Measurements from ENCODE around the gene DDX17. TPM values are rescaled to one million over a fixed set of nuclear protein-coding genes. Genes with fewer than 3 reads are reported as not detected.

Gene DDX17
- total RNA-seq, 1 donor = 496 TPM

DNA sequence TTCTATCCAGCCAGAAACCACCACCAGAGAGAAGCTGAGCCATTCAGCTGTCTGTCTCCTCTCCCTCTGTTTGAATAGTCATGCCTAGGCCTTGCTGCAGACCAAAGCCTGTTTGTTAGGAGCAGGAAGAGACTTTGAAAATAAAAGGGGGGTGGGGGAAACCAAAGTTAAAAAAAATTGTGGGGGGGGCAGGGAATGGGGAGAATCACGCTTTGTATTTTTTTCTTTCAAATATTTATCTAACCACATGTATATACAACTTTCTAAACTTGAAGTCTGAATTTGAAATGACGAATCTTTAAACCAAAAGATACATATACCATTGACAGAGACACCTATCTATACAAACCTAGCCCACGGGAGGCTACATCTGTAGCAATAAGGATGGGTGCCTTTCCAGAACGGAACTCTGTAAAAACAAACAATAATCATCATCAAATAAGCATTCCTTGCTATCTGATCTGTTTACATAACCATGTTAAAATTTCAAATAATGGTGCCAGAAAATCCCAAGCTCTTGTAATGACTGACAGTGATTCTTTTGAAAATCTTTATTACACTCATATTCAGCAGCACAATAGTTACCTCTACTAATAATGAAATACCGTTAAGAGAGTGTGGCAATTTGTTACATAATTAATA, 14.3 kb downstream of the DDX17 start:
- Histone ChIP-seq H3K27me3 (ENCODE audit: insufficient read depth, low read length) (no peaks in the 10 kb centered on the region), H3K79me2 (ENCODE audit: insufficient read depth, low read length) (peaks cover 56% of the 10 kb centered on the region), H3K4me2 (ENCODE audit: insufficient read depth, low read length) (no peak overlapping the region), H3K27ac (ENCODE audit: low read depth, low read length) (peak overlapping the region; percentile 17), H3K9me3 (ENCODE audit: low read depth, low read length) (no peaks in the 10 kb centered on the region), H3K4me1 (ENCODE audit: insufficient read depth, low read length) (peaks cover 52% of the 10 kb centered on the region), H3K36me3 (ENCODE audit: insufficient read depth, low read length) (peaks cover 93% of the 10 kb centered on the region), H3K4me3 (ENCODE audit: insufficient read depth, low read length) (no peak overlapping the region), H4K20me1 (ENCODE audit: insufficient read depth, low read length) (peaks cover 59% of the 10 kb centered on the region), H2AFZ (ENCODE audit: low read length) (no peak overlapping the region)
- DNase-seq (ENCODE audit: insufficient read length, low spot score, missing footprints) = no peak
- TF ChIP-seq, protein P1, sequence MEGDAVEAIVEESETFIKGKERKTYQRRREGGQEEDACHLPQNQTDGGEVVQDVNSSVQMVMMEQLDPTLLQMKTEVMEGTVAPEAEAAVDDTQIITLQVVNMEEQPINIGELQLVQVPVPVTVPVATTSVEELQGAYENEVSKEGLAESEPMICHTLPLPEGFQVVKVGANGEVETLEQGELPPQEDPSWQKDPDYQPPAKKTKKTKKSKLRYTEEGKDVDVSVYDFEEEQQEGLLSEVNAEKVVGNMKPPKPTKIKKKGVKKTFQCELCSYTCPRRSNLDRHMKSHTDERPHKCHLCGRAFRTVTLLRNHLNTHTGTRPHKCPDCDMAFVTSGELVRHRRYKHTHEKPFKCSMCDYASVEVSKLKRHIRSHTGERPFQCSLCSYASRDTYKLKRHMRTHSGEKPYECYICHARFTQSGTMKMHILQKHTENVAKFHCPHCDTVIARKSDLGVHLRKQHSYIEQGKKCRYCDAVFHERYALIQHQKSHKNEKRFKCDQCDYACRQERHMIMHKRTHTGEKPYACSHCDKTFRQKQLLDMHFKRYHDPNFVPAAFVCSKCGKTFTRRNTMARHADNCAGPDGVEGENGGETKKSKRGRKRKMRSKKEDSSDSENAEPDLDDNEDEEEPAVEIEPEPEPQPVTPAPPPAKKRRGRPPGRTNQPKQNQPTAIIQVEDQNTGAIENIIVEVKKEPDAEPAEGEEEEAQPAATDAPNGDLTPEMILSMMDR (IDR thresholded peaks at IDR 0.05; ENCODE audit: extremely low read depth, low read depth, low read length) = no peak

DNA sequence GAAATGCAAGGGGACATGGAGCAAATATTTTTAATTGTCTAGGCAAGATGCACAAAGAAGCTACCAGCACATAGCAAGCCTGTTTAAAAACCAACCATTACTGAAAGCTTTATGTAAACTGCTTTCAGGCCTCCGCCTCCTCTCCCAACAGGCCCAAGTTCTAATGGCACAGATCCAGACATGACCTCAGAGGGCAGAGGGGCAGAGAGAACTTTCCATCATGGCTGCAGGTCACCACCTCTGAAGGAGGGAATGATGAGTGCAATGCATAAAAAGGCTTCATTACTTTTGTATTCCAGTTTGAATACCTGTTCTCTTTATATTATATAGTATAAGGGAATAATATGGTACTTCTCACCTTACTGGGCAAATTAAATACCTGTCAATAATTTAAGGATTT, 15.2 kb downstream of the DDX17 start:
- TF ChIP-seq, protein P1 (IDR thresholded peaks at IDR 0.05; ENCODE audit: extremely low read depth, low read depth, low read length) = no peak
- H3K4me2 ChIP-seq (ENCODE audit: insufficient read depth, low read length) = no peak overlapping the region
- no peak overlapping the region for H2AFZ ChIP-seq (ENCODE audit: low read length)
- H3K27me3 ChIP-seq (ENCODE audit: insufficient read depth, low read length) = no peaks in the 10 kb centered on the region
- H3K4me1 ChIP-seq (ENCODE audit: insufficient read depth, low read length) = peaks cover 51% of the 10 kb centered on the region
- DNase-seq (ENCODE audit: insufficient read length, low spot score, missing footprints) = no peak
- H3K4me3 ChIP-seq (ENCODE audit: insufficient read depth, low read length) = no peak overlapping the region
- peaks cover 53% of the 10 kb centered on the region for H4K20me1 ChIP-seq (ENCODE audit: insufficient read depth, low read length)
- peaks cover 52% of the 10 kb centered on the region for H3K79me2 ChIP-seq (ENCODE audit: insufficient read depth, low read length)
- H3K36me3 ChIP-seq (ENCODE audit: insufficient read depth, low read length) = peaks cover 93% of the 10 kb centered on the region
- H3K9me3 ChIP-seq (ENCODE audit: low read depth, low read length) = no peaks in the 10 kb centered on the region
- peak overlapping the region; percentile 55 for H3K27ac ChIP-seq (ENCODE audit: low read depth, low read length)

DNA sequence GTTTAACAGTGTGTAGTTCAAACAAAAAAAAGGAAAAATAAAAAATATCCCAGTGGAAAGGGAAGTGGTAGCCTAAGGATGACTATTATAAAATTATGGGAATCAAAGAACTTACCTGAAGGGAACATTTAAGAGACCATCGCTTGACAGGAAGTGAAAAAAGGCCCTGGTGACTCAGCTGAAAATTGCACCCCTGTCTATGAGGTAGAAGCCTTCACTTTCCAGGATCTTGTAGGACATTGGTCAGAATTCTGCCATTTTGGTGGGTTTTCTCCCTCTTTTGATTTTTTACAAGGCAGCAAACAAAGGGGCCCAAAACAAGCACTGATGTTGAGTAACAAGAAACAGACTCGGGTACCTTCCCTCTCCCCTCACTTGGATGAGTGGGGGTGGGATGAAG, 15.6 kb downstream of the DDX17 start:
- H3K27me3 ChIP-seq (ENCODE audit: insufficient read depth, low read length) = no peaks in the 10 kb centered on the region
- no peak for DNase-seq (ENCODE audit: insufficient read length, low spot score, missing footprints)
- TF ChIP-seq, protein P1 (IDR thresholded peaks at IDR 0.05; ENCODE audit: extremely low read depth, low read depth, low read length) = no peak
- H2AFZ ChIP-seq (ENCODE audit: low read length) = no peak overlapping the region
- H3K79me2 ChIP-seq (ENCODE audit: insufficient read depth, low read length) = peaks cover 52% of the 10 kb centered on the region
- H3K4me3 ChIP-seq (ENCODE audit: insufficient read depth, low read length) = no peak overlapping the region
- peak overlapping the region; percentile 55 for H3K27ac ChIP-seq (ENCODE audit: low read depth, low read length)
- peaks cover 47% of the 10 kb centered on the region for H3K4me1 ChIP-seq (ENCODE audit: insufficient read depth, low read length)
- peaks cover 51% of the 10 kb centered on the region for H4K20me1 ChIP-seq (ENCODE audit: insufficient read depth, low read length)
- no peaks in the 10 kb centered on the region for H3K9me3 ChIP-seq (ENCODE audit: low read depth, low read length)
- no peak overlapping the region for H3K4me2 ChIP-seq (ENCODE audit: insufficient read depth, low read length)
- H3K36me3 ChIP-seq (ENCODE audit: insufficient read depth, low read length) = peaks cover 92% of the 10 kb centered on the region

DNA sequence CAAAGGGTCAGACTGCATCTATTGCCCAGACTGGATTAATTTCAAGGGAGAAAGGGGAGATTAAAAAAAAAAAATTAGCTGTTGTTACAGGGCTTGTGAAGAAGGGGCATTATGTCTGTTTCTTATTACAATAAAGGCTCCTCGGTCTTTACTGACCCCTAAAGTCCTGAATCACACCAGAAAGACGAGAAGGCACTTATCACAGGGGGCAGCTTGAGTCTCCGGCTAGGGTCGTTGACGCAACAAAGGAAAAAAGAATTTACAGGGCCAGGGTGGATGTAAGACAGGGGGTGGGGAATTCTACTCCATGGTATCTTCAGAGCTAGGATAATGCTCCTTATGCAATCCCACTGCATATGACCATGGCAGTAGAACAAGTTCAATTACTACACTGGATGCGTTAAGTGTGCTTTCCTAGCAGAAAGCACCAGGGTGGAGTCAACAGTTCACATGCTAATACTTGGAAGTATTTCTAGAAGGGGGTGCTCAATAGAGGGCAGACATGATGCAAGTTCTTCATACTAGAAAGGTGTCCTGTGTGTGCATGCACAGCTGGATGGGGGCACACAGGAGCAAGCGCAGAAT, 16.5 kb downstream of the DDX17 start:
- TF ChIP-seq, protein P1 (IDR thresholded peaks at IDR 0.05; ENCODE audit: extremely low read depth, low read depth, low read length) = no peak
- H3K27ac ChIP-seq (ENCODE audit: low read depth, low read length) = peak overlapping the region; percentile 55
- DNase-seq (ENCODE audit: insufficient read length, low spot score, missing footprints) = no peak
- peaks cover 45% of the 10 kb centered on the region for H4K20me1 ChIP-seq (ENCODE audit: insufficient read depth, low read length)
- no peaks in the 10 kb centered on the region for H3K9me3 ChIP-seq (ENCODE audit: low read depth, low read length)
- H3K27me3 ChIP-seq (ENCODE audit: insufficient read depth, low read length) = no peaks in the 10 kb centered on the region
- peaks cover 47% of the 10 kb centered on the region for H3K79me2 ChIP-seq (ENCODE audit: insufficient read depth, low read length)
- H3K36me3 ChIP-seq (ENCODE audit: insufficient read depth, low read length) = peaks cover 93% of the 10 kb centered on the region
- no peak overlapping the region for H3K4me3 ChIP-seq (ENCODE audit: insufficient read depth, low read length)
- no peak overlapping the region for H2AFZ ChIP-seq (ENCODE audit: low read length)
- no peak overlapping the region for H3K4me2 ChIP-seq (ENCODE audit: insufficient read depth, low read length)
- H3K4me1 ChIP-seq (ENCODE audit: insufficient read depth, low read length) = peaks cover 41% of the 10 kb centered on the region

Measured in osteoblast (primary cell).